ENCODE data around the gene IL2RG.
A peak's percentile ranks its signal among the peaks of the same experiment; 100 is the strongest.

IL2RG gene

DNA sequence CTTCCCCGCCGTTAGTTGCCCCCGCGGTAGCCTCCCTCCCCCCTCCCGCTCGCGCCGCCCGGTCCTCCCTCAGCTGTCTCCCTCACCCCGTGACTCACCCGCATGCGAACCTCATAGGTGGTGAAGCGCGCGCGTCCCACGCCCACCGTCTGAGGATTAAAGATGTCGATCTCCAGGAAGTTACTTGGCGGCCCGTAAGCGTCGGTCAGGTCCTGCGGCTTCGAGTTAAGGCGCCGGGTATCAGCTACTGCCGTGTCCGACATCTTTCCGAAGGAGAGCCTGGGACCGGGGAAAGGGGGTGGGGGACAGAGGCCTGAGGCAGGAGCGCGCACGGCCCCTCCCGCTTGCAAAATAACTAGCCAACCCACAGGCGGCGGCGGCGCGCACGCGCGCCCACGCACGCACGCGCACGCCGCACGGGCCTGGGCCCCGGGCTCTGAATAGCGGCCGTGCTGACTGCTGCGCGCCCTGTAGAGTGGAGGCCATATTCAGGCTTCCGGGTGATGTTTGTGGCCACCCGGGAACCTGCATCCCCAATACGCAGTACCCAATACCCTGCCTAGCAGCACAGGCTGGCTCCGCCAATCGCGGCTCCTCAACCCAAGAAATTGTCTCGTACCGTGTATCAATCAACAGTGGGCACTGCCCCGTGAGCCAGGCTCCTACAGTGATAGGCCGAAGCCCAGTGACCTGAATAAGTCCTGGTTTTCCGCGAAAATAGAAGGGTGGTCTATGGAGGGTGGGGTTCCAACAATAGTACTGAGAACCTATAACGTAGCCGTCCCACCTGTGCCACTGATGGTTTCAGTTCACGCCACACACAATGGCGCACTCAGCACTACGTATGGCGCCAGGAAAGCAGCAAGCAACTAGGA is 43.1 kb downstream of the IL2RG start, which contains the start of gene SNX12:
SNX12 (minus strand) TSS at position 291 of the 875 bp plus-strand sequence; CDS start at position 263, 28 bp downstream.
- DNase-seq: peak; percentile 84 to 89

DNA sequence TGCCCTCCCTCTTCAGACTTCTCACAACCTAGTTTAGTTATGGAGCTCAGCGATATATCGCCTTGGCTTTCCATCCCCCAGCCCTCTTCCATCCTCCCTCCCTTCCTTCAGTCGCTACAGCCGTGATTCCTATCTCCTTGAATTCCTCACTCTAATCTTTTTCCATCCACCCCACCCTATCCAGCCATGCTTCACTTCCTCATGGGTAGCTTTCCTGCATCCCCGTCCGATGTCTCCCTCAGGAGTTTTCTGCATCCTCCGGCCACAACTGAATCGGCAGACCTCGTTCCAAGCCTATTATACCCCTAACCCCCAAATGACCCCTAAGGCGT is 43.7 kb downstream of the IL2RG start:
- DNase-seq: no peak

- no peak for DNase-seq
Measured at GRCh38 chrX:71067089-71067488, 44.3 kb downstream of the IL2RG start.

- DNase-seq: no peak
Measured at GRCh38 chrX:71060127-71060526, 51.2 kb downstream of the IL2RG start.

DNA sequence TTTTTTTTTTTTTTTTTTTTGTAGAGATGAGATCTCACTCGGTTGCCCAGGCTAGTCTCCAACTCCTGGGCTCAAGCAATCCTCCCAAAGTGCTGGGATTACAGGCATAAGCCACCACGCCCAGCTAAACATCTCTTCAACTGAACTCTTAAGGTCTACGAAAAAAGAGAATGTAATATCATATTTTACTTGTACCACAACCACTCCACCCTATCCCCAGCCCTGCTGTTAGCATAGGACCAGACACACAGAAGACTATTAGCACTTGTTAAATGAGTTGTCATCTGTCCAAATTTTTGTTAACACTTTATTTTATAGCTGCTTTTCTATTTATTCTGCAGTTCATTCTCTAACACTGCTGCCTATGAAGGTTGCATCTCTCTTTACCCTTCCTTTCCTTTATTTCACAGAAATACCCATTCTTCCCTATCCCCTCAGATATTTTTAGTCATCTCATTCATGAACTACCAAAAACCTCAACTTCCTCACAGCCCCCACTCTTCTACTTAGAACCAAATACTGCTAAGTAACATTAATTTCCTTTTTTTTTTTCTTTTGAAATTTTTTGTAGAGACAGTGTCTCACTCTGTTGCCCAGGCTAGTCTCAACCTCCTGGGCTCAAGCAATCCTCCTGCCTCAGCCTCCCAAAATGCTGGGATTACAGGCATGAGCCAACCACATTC is 53.4 kb downstream of the IL2RG start:
- peak; percentile 36 to 40 for DNase-seq
